Activated CD8-positive, alpha-beta memory T cell treated with anti-CD3 and anti-CD28 coated beads, Interleukin-2, amount 50 U/mL, for 48 hours (primary cell): ENCODE results near the gene MAEL.

Experiments used
- DNase-seq: peaks from one replicate; pipeline ENCODE4 v3.0.0-alpha.2; 2020

MAEL gene

GRCh38 chr1:167059045-167059808, 70.1 kb downstream of the MAEL start:
- DNase-seq: peak; percentile 92

- no peak for DNase-seq
These were observed 70.7 kb downstream of the MAEL start for GRCh38 chr1:167059809-167060107.

GRCh38 chr1:167060141-167061072, 71.3 kb downstream of the MAEL start:
- DNase-seq: no peak

GRCh38 chr1:167061073-167061464, 72.0 kb downstream of the MAEL start:
- no peak for DNase-seq

- DNase-seq: no peak
These were observed 75.5 kb downstream of the MAEL start for GRCh38 chr1:167064621-167065020.

GRCh38 chr1:167065471-167065870, 76.4 kb downstream of the MAEL start:
- DNase-seq: no peak

GRCh38 chr1:167066333-167067122, 77.4 kb downstream of the MAEL start:
- DNase-seq: peak; percentile 96

GRCh38 chr1:167067904-167068303, 78.8 kb downstream of the MAEL start:
- no peak for DNase-seq

- DNase-seq: peak; percentile 42
These were observed 79.7 kb downstream of the MAEL start for GRCh38 chr1:167068761-167069160.

GRCh38 chr1:167071286-167071685, 82.2 kb downstream of the MAEL start:
- DNase-seq: no peak
